GM12878 (cell line): Measurements from ENCODE around the gene TNFSF13. TPM values are rescaled to one million over a fixed set of nuclear protein-coding genes. Genes with fewer than 3 reads are reported as not detected.

Source experiments
- ATAC-seq: fragments of 200-7000 bp; cut with Tn5 transposase; 3 replicates; pipeline ENCODE4 v1.9.1; 2020; ENCODE audit warnings: mild to moderate bottlenecking, moderate library complexity
- BruUV-seq: library from RNA; stranded (reverse); fragments of 400-500 nt; replicated peaks from 2 replicates; lab custom pipeline; 2021; lab: Mats Ljungman, UMichigan
- CTCF ChIA-PET: fragments of 300-600 bp; sonication (Branson Sonifier 250); formaldehyde crosslinking; extraction: SDS; loops from one replicate; lab custom pipeline; 2021; ENCODE audit warnings: inconsistent platforms; lab: Yijun Ruan, JAX
- POLR2A ChIA-PET: fragments of 350-600 bp; formaldehyde crosslinking; extraction: SDS; loops from one replicate; lab custom pipeline; 2021; ENCODE audit warnings: inconsistent platforms; lab: Charles Lee
- RAD21 ChIA-PET: fragments of 300-600 bp; sonication (Branson Sonifier 250); formaldehyde crosslinking; loops from one replicate; lab custom pipeline; 2023; ENCODE audit warnings: antibody characterized with exemption; ENCODE audit not compliant: unreplicated experiment; lab: Charles Lee
- SMC1A ChIA-PET: fragments of 300-600 bp; sonication (Branson Sonifier 250); formaldehyde crosslinking; loops from one replicate; lab custom pipeline; 2023; ENCODE audit not compliant: unreplicated experiment, uncharacterized antibody; lab: Charles Lee
- DNase-seq: peaks from one replicate; pipeline ENCODE4 v3.0.0-alpha.2; 2011; ENCODE audit warnings: low read depth, low spot score
- FAIRE-seq: peaks from 3 replicates; lab custom pipeline; 2011; peaks lifted over from hg19 to GRCh38; lab: Jason Lieb, UNC
- H2AFZ ChIP-seq: 2 replicates; pipeline ENCODE4 v1.6.0; 2011; ENCODE audit warnings: low read depth, low read length, control low read depth; ENCODE audit not compliant: control insufficient read depth
- H3K27ac ChIP-seq: 2 replicates; pipeline ENCODE4 v1.5.1; 2011; ENCODE audit warnings: control low read depth; ENCODE audit not compliant: control insufficient read depth, insufficient read depth
- H3K27me3 ChIP-seq, 2 experiments: replicated peaks in 1 of 2; 2 replicates each; pipeline versions ENCODE4 v1.6.0 to v1.6.1; 2011; ENCODE audit warnings: low read length in 1 of 2; ENCODE audit not compliant: control insufficient read depth in 2 of 2, insufficient read depth in 2 of 2
- H3K36me3 ChIP-seq, 2 experiments: 2 replicates each; pipeline ENCODE4 v1.5.1; 2011; ENCODE audit warnings: low read length in 1 of 2; ENCODE audit not compliant: control insufficient read depth in 2 of 2, insufficient read depth in 2 of 2
- H3K4me1 ChIP-seq: 2 replicates; pipeline ENCODE4 v1.6.1; 2011; ENCODE audit warnings: mild to moderate bottlenecking, low read length, moderate library complexity, mixed read lengths; ENCODE audit not compliant: control insufficient read depth, insufficient read depth
- H3K4me2 ChIP-seq: 2 replicates; pipeline ENCODE4 v1.6.0; 2011; ENCODE audit warnings: control low read depth; ENCODE audit not compliant: control insufficient read depth, insufficient read depth
- H3K4me3 ChIP-seq: fragments of 200-600 bp; sonication (generic); 2 replicates; pipeline ENCODE4 v1.5.1; 2016
- H3K79me2 ChIP-seq: 2 replicates; pipeline ENCODE4 v1.6.0; 2011; ENCODE audit warnings: low read length; ENCODE audit not compliant: control insufficient read depth, insufficient read depth
- H3K9ac ChIP-seq: 2 replicates; pipeline ENCODE4 v1.8.0; 2011; ENCODE audit warnings: low read length, control low read depth, mixed read lengths; ENCODE audit not compliant: control insufficient read depth, insufficient read depth
- H3K9me3 ChIP-seq: replicated peaks from 3 replicates; pipeline ENCODE4 v1.5.1; 2011; ENCODE audit warnings: mild to moderate bottlenecking, low read length; ENCODE audit not compliant: control insufficient read depth, insufficient read depth
- H4K20me1 ChIP-seq: 2 replicates; pipeline ENCODE4 v1.6.0; 2011; ENCODE audit not compliant: control insufficient read depth, insufficient read depth
- EGR1 ChIP-seq, 2 experiments: IDR thresholded peaks; 1 replicate in 1 of 2; 2 replicates in 1 of 2; pipeline ENCODE4 v1.6.1; 2011 to 2012; ENCODE audit warnings: low read depth in 2 of 2, low read length in 2 of 2, borderline replicate concordance in 1 of 2, mild to moderate bottlenecking in 1 of 2, moderate library complexity in 1 of 2
- POLR2AphosphoS5 ChIP-seq: IDR thresholded peaks from 2 replicates; pipeline ENCODE4 v1.6.1; 2011; ENCODE audit warnings: mild to moderate bottlenecking, low read length, inconsistent platforms
- RB1 ChIP-seq: fragments of 450-650 bp; formaldehyde crosslinking; IDR thresholded peaks from 2 replicates; pipeline ENCODE4 v1.6.1; 2017; ENCODE audit warnings: mild to moderate bottlenecking, borderline replicate concordance
- WGBS: methylation state at CpG from one replicate; pipeline ENCODE4 v1.1.6; 2016; ENCODE audit warnings: low lambda C conversion rate; ENCODE audit not compliant: insufficient replicate concordance, insufficient coverage; ENCODE audit errors: missing lambda C conversion rate; 5-methylcytosine and 5-hydroxymethylcytosine counted together
- in situ Hi-C: fragments of 300-500 bp; cut with MboI; formaldehyde crosslinking; loops from 9 replicates; pipeline ENCODE4 v1.14.3; 2018; ENCODE audit warnings: mixed read lengths
- intact Hi-C: fragments of 100-400 bp; cut with micrococcal nuclease; formaldehyde crosslinking; loops from one replicate; pipeline ENCODE4 v1.14.2; 2022; ENCODE audit not compliant: unreplicated experiment
- polyA plus RNA-seq, 11 experiments: library from polyadenylated mRNA; depleted of rRNA in 4 of 11; unstranded in 6 of 11; stranded (reverse) in 5 of 11; fragments of >200 nt; fragmentation: Nextera tagmentation in 4 of 11; fragmentation: Illumina TruSeq in 1 of 11; extraction: Ambion mirVana in 4 of 11; extraction: Trizol in 1 of 11; gene quantifications; 1 replicate in 1 of 11; 2 replicates in 10 of 11; pipeline versions ENCODE4 v1.2.1 to v1.2.3, GENCODE V29; 2011 to 2016; ENCODE audit warnings: inconsistent platforms in 2 of 11, missing spikeins in 2 of 11, low read depth in 1 of 11
- total RNA-seq, 4 experiments: library from RNA; depleted of rRNA in 3 of 4; stranded (reverse); fragments of >200 nt in 3 of 4; fragmentation: Illumina TruSeq in 1 of 4; extraction: Trizol in 1 of 4; gene quantifications; 2 replicates each; pipeline versions ENCODE4 v1.2.1 to v1.2.3, GENCODE V29; 2013 to 2021

The TNFSF13 gene
- total and polyA plus RNA-seq, 10 of the 15 experiments (the other 5 are each of a cell fraction or from before 2014, with no cell fraction given): 0.56 to 14.6 (median 9.7) TPM

DNA sequence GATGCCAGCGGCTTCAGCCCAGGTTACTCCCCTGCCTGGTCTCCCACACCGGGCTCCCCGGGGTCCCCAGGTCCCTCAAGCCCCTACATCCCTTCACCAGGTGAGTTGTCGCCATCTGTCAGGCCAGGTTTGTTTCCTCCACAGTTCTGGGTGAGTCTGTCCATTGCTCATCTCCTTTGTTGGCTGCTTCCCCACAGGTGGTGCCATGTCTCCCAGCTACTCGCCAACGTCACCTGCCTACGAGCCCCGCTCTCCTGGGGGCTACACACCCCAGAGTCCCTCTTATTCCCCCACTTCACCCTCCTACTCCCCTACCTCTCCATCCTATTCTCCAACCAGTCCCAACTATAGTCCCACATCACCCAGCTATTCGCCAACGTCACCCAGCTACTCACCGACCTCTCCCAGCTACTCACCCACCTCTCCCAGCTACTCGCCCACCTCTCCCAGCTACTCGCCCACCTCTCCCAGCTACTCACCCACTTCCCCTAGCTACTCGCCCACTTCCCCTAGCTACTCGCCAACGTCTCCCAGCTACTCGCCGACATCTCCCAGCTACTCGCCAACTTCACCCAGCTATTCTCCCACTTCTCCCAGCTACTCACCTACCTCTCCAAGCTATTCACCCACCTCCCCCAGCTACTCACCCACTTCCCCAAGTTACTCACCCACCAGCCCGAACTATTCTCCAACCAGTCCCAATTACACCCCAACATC lies 45.6 kb upstream of the TNFSF13 start:
- no peaks in the 10 kb centered on the region for H3K4me1 ChIP-seq
- H3K27me3 ChIP-seq: no peaks in the 10 kb centered on the region
- TF ChIP-seq POLR2AphosphoS5 (0 out of 2 replicates have a peak, but pooled peaks have one; percentile 22), EGR1 (IDR thresholded peaks at IDR 0.05; ENCODE audit: borderline replicate concordance in 1 of 2, low read depth in 2 of 2, low read length in 2 of 2) (no peak), RB1 (no peak)
- H3K79me2 ChIP-seq: no peaks in the 10 kb centered on the region
- FAIRE-seq (no peak), ATAC-seq (no peak), DNase-seq (no peak)
- no peak overlapping the region for H3K4me2 ChIP-seq
- peaks cover 16 to 38% of the 10 kb centered on the region in 2 experiments; a peak in 3 of 4 replicates for H3K36me3 ChIP-seq
- H3K4me3 ChIP-seq: no peak overlapping the region
- no peak overlapping the region for H3K27ac ChIP-seq
- 84% methylated on average over 20 of the region's 20 CpGs for WGBS
- no peaks in the 10 kb centered on the region for H4K20me1 ChIP-seq
- RAD21 ChIA-PET: interaction anchor here (1.1 to 4.1 kb wide), 4 partner anchors 19 to 157 kb away, joined by 3 to 84 read pairs (median 4); partner anchors contain the start of genes SENP3 and TNFSF13
- intact Hi-C loops: no loop called here
- no peak overlapping the region for H2AFZ ChIP-seq
- CTCF ChIA-PET: interaction anchor here (0.7 to 4.4 kb wide), 19 partner anchors 10 to 174 kb away, joined by 3 to 145 read pairs (median 4); partner anchors contain the start of genes SAT2, SENP3, TMEM95 and TNFSF12
- no TSS peak for BruUV-seq
- SMC1A ChIA-PET: interaction anchor here (0.7 to 4.2 kb wide), 9 partner anchors 39 to 175 kb away, joined by 3 to 67 read pairs (median 3); partner anchors contain the start of genes MPDU1, SENP3, TNFSF13 and WRAP53
- in situ Hi-C loops: no loop called here
- no peaks in the 10 kb centered on the region for H3K9me3 ChIP-seq
- no peak overlapping the region for H3K9ac ChIP-seq
- POLR2A ChIA-PET: interaction anchor here (0.5 to 3.9 kb wide), 5 partner anchors 9 to 212 kb away, joined by 3 to 36 read pairs (median 4); partner anchors contain the start of gene TNFSF13
